K562 (cell line): ENCODE measurements around the gene DCAF11.

Experiments used
- MTA3 ChIP-seq: fragments of 450-650 bp; formaldehyde crosslinking; IDR thresholded peaks from 2 replicates; pipeline ENCODE4 v1.6.1; 2017; ENCODE audit warnings: mild to moderate bottlenecking, borderline replicate concordance
- POLR2AphosphoS5 ChIP-seq: IDR thresholded peaks from 2 replicates; pipeline ENCODE4 v1.6.1; 2011; ENCODE audit warnings: mild to moderate bottlenecking, low read depth, low read length, moderate library complexity; ENCODE audit not compliant: control insufficient read depth, insufficient read depth
- ZNF644 ChIP-seq: fragments of 200-800 bp; sonication (Bioruptor generic); IDR thresholded peaks from 2 replicates; pipeline ENCODE4 v1.6.1; 2016; ENCODE audit warnings: low read depth, missing genetic modification characterization, missing compliant biosample characterization

- no peak for TF ChIP-seq MTA3
- TF ChIP-seq POLR2AphosphoS5, result no peak
- no peak for TF ChIP-seq ZNF644 (tag)
Measured at GRCh38 chr14:24088095-24088494, 26.5 kb upstream of the DCAF11 start.
